ENCODE results near the gene GABRD. TPM values are rescaled to one million over a fixed set of nuclear protein-coding genes. Genes with fewer than 3 reads are reported as not detected.

GABRD gene
- polyA plus RNA-seq, 6 donors from 2014 or later, result not detected

GRCh38 chr1:2041887-2042286, 22.7 kb downstream of the GABRD start:
- Mint-ChIP-seq H3K4me3 (peak overlapping the region in 1 of 8 donors; percentile 65), H3K9me3 (no peaks in the 10 kb centered on the region), H3K27ac (no peak overlapping the region), H3K36me3 (no peaks in the 10 kb centered on the region), H3K27me3 (peaks cover 9 to 43% (median 17%) of the 10 kb centered on the region in 3 donors), H3K4me1 (peaks cover 9 to 16% (median 10%) of the 10 kb centered on the region in 3 donors)
- ATAC-seq (ENCODE audit: low read depth in 2 of 2) (no peak), DNase-seq (no peak)

- Mint-ChIP-seq H3K4me1 (peaks cover 9 to 17% (median 10%) of the 10 kb centered on the region in 3 donors), H3K36me3 (no peaks in the 10 kb centered on the region), H3K4me3 (no peak overlapping the region), H3K27me3 (peaks cover 9 to 50% (median 20%) of the 10 kb centered on the region in 3 donors), H3K27ac (no peak overlapping the region), H3K9me3 (no peaks in the 10 kb centered on the region)
- ATAC-seq (ENCODE audit: low read depth in 2 of 2) (no peak), DNase-seq (no peak)
Measured at GRCh38 chr1:2042830-2043773, 24.0 kb downstream of the GABRD start.

GRCh38 chr1:2043886-2044285, 24.7 kb downstream of the GABRD start:
- ATAC-seq (ENCODE audit: low read depth in 2 of 2) (no peak), DNase-seq (no peak)
- peak overlapping the region in 5 of 8 donors; percentile 55 to 86 (median 69) for H3K4me3 Mint-ChIP-seq
- no peaks in the 10 kb centered on the region for H3K9me3 Mint-ChIP-seq
- peaks cover 14 to 25% (median 16%) of the 10 kb centered on the region in 3 donors for H3K4me1 Mint-ChIP-seq
- peaks cover 9 to 51% (median 27%) of the 10 kb centered on the region in 3 donors for H3K27me3 Mint-ChIP-seq
- no peaks in the 10 kb centered on the region for H3K36me3 Mint-ChIP-seq
- peak overlapping the region in 1 of 6 donors; percentile 57 for H3K27ac Mint-ChIP-seq

- Mint-ChIP-seq H3K4me1 (peaks cover 21 to 31% (median 23%) of the 10 kb centered on the region in 3 donors), H3K27ac (peak overlapping the region in 1 of 6 donors; percentile 24), H3K36me3 (no peaks in the 10 kb centered on the region), H3K27me3 (peaks cover 4 to 49% (median 27%) of the 10 kb centered on the region in 3 donors), H3K4me3 (peak overlapping the region in 7 of 8 donors; percentile 29 to 86 (median 72)), H3K9me3 (no peaks in the 10 kb centered on the region)
- DNase-seq (peak; percentile 80), ATAC-seq (ENCODE audit: low read depth in 2 of 2) (peak; percentile 80 to 86)
Measured at GRCh38 chr1:2044510-2045319, 25.6 kb downstream of the GABRD start.

GRCh38 chr1:2045468-2046173, 26.5 kb downstream of the GABRD start:
- H3K27me3 Mint-ChIP-seq, result peaks cover 4 to 48% (median 27%) of the 10 kb centered on the region in 3 donors
- H3K27ac Mint-ChIP-seq, result peak overlapping the region in 2 of 6 donors; percentile 24 to 78
- ATAC-seq (ENCODE audit: low read depth in 2 of 2) (no peak), DNase-seq (no peak)
- peaks cover 21 to 31% (median 23%) of the 10 kb centered on the region in 3 donors for H3K4me1 Mint-ChIP-seq
- no peaks in the 10 kb centered on the region for H3K9me3 Mint-ChIP-seq
- peak overlapping the region; percentile 29 to 76 (median 66) for H3K4me3 Mint-ChIP-seq
- no peaks in the 10 kb centered on the region for H3K36me3 Mint-ChIP-seq

- H3K27ac Mint-ChIP-seq, result no peak overlapping the region
- H3K36me3 Mint-ChIP-seq, result no peaks in the 10 kb centered on the region
- peaks cover 4 to 48% (median 27%) of the 10 kb centered on the region in 3 donors for H3K27me3 Mint-ChIP-seq
- H3K4me1 Mint-ChIP-seq, result peaks cover 21 to 31% (median 23%) of the 10 kb centered on the region in 3 donors
- ATAC-seq (ENCODE audit: low read depth in 2 of 2) (no peak), DNase-seq (peak; percentile 47)
- H3K4me3 Mint-ChIP-seq, result peak overlapping the region in 6 of 8 donors; percentile 29 to 69 (median 60)
- no peaks in the 10 kb centered on the region for H3K9me3 Mint-ChIP-seq
Measured at GRCh38 chr1:2046174-2046917, 27.2 kb downstream of the GABRD start.

- Mint-ChIP-seq H3K4me3 (peak overlapping the region in 1 of 8 donors; percentile 54), H3K9me3 (no peaks in the 10 kb centered on the region), H3K36me3 (no peaks in the 10 kb centered on the region), H3K4me1 (peaks cover 21 to 39% (median 23%) of the 10 kb centered on the region in 3 donors), H3K27ac (peak overlapping the region in 1 of 6 donors; percentile 53), H3K27me3 (peaks cover 4 to 44% (median 27%) of the 10 kb centered on the region in 3 donors)
- ATAC-seq (ENCODE audit: low read depth in 2 of 2) (no peak), DNase-seq (no peak)
Measured at GRCh38 chr1:2046953-2047748, 28.0 kb downstream of the GABRD start.

- peak overlapping the region in 1 of 6 donors; percentile 91 for H3K27ac Mint-ChIP-seq
- peak overlapping the region; percentile 70 to 92 (median 84) for H3K4me3 Mint-ChIP-seq
- DNase-seq, result no peak
- H3K27me3 Mint-ChIP-seq, result peaks cover 4 to 44% (median 27%) of the 10 kb centered on the region in 3 donors
- ATAC-seq (ENCODE audit: low read depth in 2 of 2), result no peak
- peaks cover 27 to 48% (median 32%) of the 10 kb centered on the region in 3 donors for H3K4me1 Mint-ChIP-seq
- H3K9me3 Mint-ChIP-seq, result no peaks in the 10 kb centered on the region
- no peaks in the 10 kb centered on the region for H3K36me3 Mint-ChIP-seq
Measured at GRCh38 chr1:2047749-2048729, 28.9 kb downstream of the GABRD start.

GRCh38 chr1:2049225-2049717, 30.1 kb downstream of the GABRD start:
- ATAC-seq (ENCODE audit: low read depth in 2 of 2), result no peak
- DNase-seq, result no peak

GRCh38 chr1:2049718-2050431, 30.7 kb downstream of the GABRD start, which contains the start of gene PRKCZ:
PRKCZ (plus strand) TSS chr1:2050411; CDS start chr1:2050631, 220 bp downstream.
- peak; percentile 92 for ATAC-seq (ENCODE audit: low read depth in 2 of 2)
- Mint-ChIP-seq H3K27me3 (peaks cover 4 to 35% (median 19%) of the 10 kb centered on the region in 3 donors), H3K4me1 (peaks cover 28 to 50% (median 32%) of the 10 kb centered on the region in 3 donors), H3K9me3 (no peaks in the 10 kb centered on the region), H3K4me3 (peak within 1 kb of the TSS; percentile 79 to 90 (median 87)), H3K27ac (peak within 1 kb of the TSS in 3 of 6 donors; percentile 47 to 90 (median 81)), H3K36me3 (no peaks in the 10 kb centered on the region)
- DNase-seq, result peak; percentile 97

More at GRCh38 chr1:2049225-2049717, 30.1 kb downstream of the GABRD start:
- Mint-ChIP-seq H3K27me3 (peaks cover 4 to 36% (median 20%) of the 10 kb centered on the region in 3 donors), H3K27ac (peak overlapping the region in 3 of 6 donors; percentile 64 to 81 (median 73)), H3K36me3 (no peaks in the 10 kb centered on the region), H3K4me1 (peaks cover 28 to 50% (median 32%) of the 10 kb centered on the region in 3 donors), H3K9me3 (no peaks in the 10 kb centered on the region), H3K4me3 (peak overlapping the region; percentile 79 to 89 (median 86))
